CD4-positive, alpha-beta memory T cell (primary cell): ENCODE results near the gene MEGF11. TPM values are rescaled to one million over a fixed set of nuclear protein-coding genes. Genes with fewer than 3 reads are reported as not detected.

Experiments
- CTCF ChIA-PET: fragments of 350-600 bp; sonication (Branson Sonifier 250); formaldehyde crosslinking; loops from one replicate; lab custom pipeline; 2021; ENCODE audit warnings: inconsistent platforms; ENCODE audit not compliant: partially characterized antibody; lab: Charles Lee
- POLR2A ChIA-PET: fragments of 350-600 bp; sonication (Branson Sonifier 250); formaldehyde crosslinking; loops from one replicate; lab custom pipeline; 2021; ENCODE audit not compliant: partially characterized antibody; lab: Charles Lee
- DNase-seq, 5 donors: peaks; one replicate each; pipeline versions ENCODE4 v3.0.0 to v3.0.0-alpha.2; 2020 to 2022; ENCODE audit warnings: mixed read lengths in 1 of 5
- H3K27ac ChIP-seq: one replicate; pipeline ENCODE4 v1.7.0; 2013; ENCODE audit warnings: low read depth, low read length
- H3K27me3 ChIP-seq: 2 replicates; pipeline ENCODE4 v1.7.0; 2013; ENCODE audit warnings: mild to moderate bottlenecking, low read length, moderate library complexity; ENCODE audit not compliant: insufficient read depth
- H3K36me3 ChIP-seq: 2 replicates; pipeline ENCODE4 v1.7.0; 2013; ENCODE audit warnings: mild to moderate bottlenecking, low read length, moderate library complexity; ENCODE audit not compliant: insufficient read depth
- H3K4me1 ChIP-seq: 2 replicates; pipeline ENCODE4 v1.7.0; 2013; ENCODE audit warnings: mild to moderate bottlenecking, low read length, moderate library complexity; ENCODE audit not compliant: insufficient read depth
- H3K4me3 ChIP-seq, 2 donors: one replicate each; pipeline ENCODE4 v1.7.0; 2013; ENCODE audit warnings: low read length in 2 of 2, mild to moderate bottlenecking in 1 of 2
- H3K9me3 ChIP-seq, 2 donors: one replicate each; pipeline ENCODE4 v1.7.0; 2013; ENCODE audit warnings: low read length in 2 of 2, control low read depth in 1 of 2; ENCODE audit not compliant: control insufficient read depth in 1 of 2
- H3K27ac Mint-ChIP-seq, 7 donors: one replicate each; pipeline ENCODE4 v1.8.0; 2020 to 2021; ENCODE audit warnings: mixed read lengths in 7 of 7, mild to moderate bottlenecking in 6 of 7, inconsistent platforms in 3 of 7, moderate library complexity in 3 of 7
- H3K27me3 Mint-ChIP-seq, 2 donors: one replicate each; pipeline ENCODE4 v1.8.0; 2020 to 2021; ENCODE audit warnings: mixed read lengths in 2 of 2
- H3K36me3 Mint-ChIP-seq, 2 donors: one replicate each; pipeline ENCODE4 v1.8.0; 2020 to 2021; ENCODE audit warnings: mixed read lengths in 2 of 2, inconsistent platforms in 1 of 2, mild to moderate bottlenecking in 1 of 2
- H3K4me1 Mint-ChIP-seq, 4 donors: one replicate each; pipeline ENCODE4 v1.8.0; 2020 to 2021; ENCODE audit warnings: mixed read lengths in 4 of 4, mild to moderate bottlenecking in 1 of 4
- H3K4me3 Mint-ChIP-seq, 8 donors: one replicate each; pipeline ENCODE4 v1.8.0; 2020 to 2021; ENCODE audit warnings: mixed read lengths in 8 of 8, mild to moderate bottlenecking in 7 of 8, moderate library complexity in 6 of 8, inconsistent platforms in 3 of 8
- H3K9me3 Mint-ChIP-seq, 8 donors: one replicate each; pipeline ENCODE4 v1.8.0; 2020 to 2021; ENCODE audit warnings: mixed read lengths in 8 of 8, mild to moderate bottlenecking in 5 of 8, inconsistent platforms in 3 of 8, moderate library complexity in 1 of 8
- intact Hi-C: fragments of 100-400 bp; cut with micrococcal nuclease; formaldehyde crosslinking; loops from one replicate; pipeline ENCODE4 v1.15.1; 2023
- polyA plus RNA-seq, 2 donors: library from polyadenylated mRNA; unstranded; fragments of 300-500 nt; fragmentation: Illumina TruSeq; gene quantifications; one replicate each; pipeline ENCODE4 v1.2.3, GENCODE V29; 2021
- total RNA-seq, 2 experiments: library from RNA; stranded (reverse); gene quantifications; one replicate each; pipeline ENCODE4 v1.2.3, GENCODE V29; 2021

The MEGF11 gene
- total and polyA plus RNA-seq, 4 experiments from 2014 or later: 0.69 TPM; not detected in 3

DNA sequence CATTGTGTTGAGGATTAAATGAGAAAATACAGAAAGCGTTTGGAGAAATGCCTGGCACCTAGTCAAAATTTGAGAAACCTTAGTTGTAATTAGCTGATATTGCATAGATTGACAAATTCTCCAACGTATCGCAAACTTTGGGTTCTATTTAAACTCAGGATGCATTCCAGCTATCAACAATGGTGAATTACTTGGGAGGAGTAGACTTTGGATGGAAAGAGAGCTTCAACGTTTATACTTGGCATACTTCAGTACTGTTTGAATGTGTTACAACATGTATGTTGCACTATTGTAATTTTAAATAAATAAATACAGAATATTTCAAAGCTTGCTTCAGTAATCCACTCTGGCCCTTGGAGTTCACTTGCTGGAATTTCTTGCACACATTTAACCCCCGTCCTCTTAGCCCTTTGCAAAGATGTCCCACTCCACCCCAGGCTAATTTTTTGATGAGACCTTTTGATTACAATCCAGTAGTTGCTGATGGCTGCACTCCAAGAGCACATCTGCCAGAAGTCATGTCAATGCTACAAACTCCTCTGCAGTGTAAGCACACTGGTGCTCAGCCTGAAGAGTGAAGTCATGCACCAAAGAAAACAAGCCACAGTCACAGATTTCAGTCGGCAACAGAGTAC is 35.1 kb upstream of the MEGF11 start:
- CTCF ChIA-PET: interaction anchor here (0.6 to 1.4 kb wide), 5 partner anchors 8 to 308 kb away, joined by 3 to 4 read pairs (median 3); partner anchors contain the start of gene MAP2K1
- Histone ChIP-seq H3K4me3 (no peak overlapping the region), H3K27ac (no peak overlapping the region), H3K36me3 (no peaks in the 10 kb centered on the region), H3K27me3 (no peaks in the 10 kb centered on the region), H3K9me3 (no peaks in the 10 kb centered on the region), H3K4me1 (peaks cover 28% of the 10 kb centered on the region)
- DNase-seq: no peak
- peak overlapping the region in 1 of 7 donors; percentile 11 for H3K27ac Mint-ChIP-seq
- peaks cover 18 to 28% (median 24%) of the 10 kb centered on the region in 4 donors for H3K4me1 Mint-ChIP-seq
- POLR2A ChIA-PET: interaction anchor here (1.0 kb wide), 2 partner anchors 13 to 420 kb away, joined by 3 to 4 read pairs; no protein-coding TSS in a partner anchor
- no peaks in the 10 kb centered on the region for H3K9me3 Mint-ChIP-seq
- no peaks in the 10 kb centered on the region for H3K36me3 Mint-ChIP-seq
- H3K4me3 Mint-ChIP-seq: no peak overlapping the region
- no peaks in the 10 kb centered on the region for H3K27me3 Mint-ChIP-seq
- intact Hi-C loops: no loop called here

DNA sequence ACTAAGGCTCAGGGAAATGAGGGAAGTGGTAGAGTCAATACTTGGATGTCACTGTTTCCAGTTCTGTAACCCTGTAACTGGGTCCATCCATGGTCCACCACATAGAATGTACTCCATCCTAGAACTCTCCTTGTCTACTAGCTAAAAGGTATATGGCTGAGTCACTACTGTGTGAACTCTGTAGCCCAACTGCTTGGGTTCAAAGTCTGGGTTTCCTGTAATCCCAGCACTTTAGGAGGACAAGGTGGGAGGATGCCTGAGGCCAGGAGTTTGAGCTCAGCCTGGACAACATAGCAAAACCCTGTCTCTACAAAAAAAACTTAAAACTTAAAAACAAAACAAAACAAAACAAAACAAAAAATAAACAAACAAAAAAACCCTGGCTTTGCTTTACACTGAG is 34.5 kb upstream of the MEGF11 start:
- Mint-ChIP-seq H3K9me3 (no peaks in the 10 kb centered on the region), H3K4me3 (no peak overlapping the region), H3K27ac (no peak overlapping the region), H3K4me1 (peaks cover 18 to 28% (median 24%) of the 10 kb centered on the region in 4 donors), H3K27me3 (no peaks in the 10 kb centered on the region), H3K36me3 (no peaks in the 10 kb centered on the region)
- no peaks in the 10 kb centered on the region for H3K36me3 ChIP-seq
- intact Hi-C loops: no loop called here
- no peaks in the 10 kb centered on the region for H3K9me3 ChIP-seq
- peaks cover 28% of the 10 kb centered on the region for H3K4me1 ChIP-seq
- H3K27me3 ChIP-seq: no peaks in the 10 kb centered on the region
- no peak overlapping the region for H3K27ac ChIP-seq
- CTCF ChIA-PET: interaction anchor here (0.6 to 1.4 kb wide), 5 partner anchors 8 to 308 kb away, joined by 3 to 4 read pairs (median 3); no protein-coding TSS in a partner anchor
- POLR2A ChIA-PET: interaction anchor here (1.0 kb wide), 2 partner anchors 14 to 419 kb away, joined by 3 to 4 read pairs; no protein-coding TSS in a partner anchor
- H3K4me3 ChIP-seq: no peak overlapping the region
- DNase-seq: no peak

DNA sequence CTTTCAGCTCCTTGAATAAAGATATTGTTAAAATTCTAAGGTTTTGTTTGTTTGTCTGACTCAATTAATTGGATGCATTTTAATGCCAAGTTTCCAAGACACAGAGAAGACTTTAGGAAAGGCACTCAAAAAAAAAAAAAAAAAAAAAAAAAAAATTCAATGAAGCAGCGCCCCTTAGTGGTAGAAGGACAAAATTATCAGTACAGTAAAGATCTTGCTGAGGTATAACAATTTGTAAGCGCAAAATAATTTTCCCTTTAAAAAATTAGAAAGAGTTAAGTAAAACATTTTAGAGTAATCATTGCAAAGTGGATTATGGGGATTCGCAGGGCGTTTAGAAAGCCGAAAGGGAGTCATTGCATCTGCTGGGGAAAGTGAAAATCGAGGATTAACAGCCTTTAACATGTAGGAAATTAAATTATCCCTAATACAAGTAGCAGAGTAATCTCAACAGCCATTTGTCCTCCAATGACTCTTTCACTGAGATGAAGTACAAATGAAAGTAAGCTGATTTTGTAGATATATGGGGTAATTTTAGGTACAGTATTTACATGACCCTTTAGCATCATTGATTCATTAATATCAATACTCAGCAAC is 34.0 kb upstream of the MEGF11 start:
- Mint-ChIP-seq H3K4me1 (peaks cover 17 to 26% (median 22%) of the 10 kb centered on the region in 4 donors), H3K27ac (peak overlapping the region in 3 of 7 donors; percentile 22 to 68 (median 26)), H3K4me3 (no peak overlapping the region), H3K27me3 (no peaks in the 10 kb centered on the region), H3K9me3 (no peaks in the 10 kb centered on the region), H3K36me3 (no peaks in the 10 kb centered on the region)
- CTCF ChIA-PET: interaction anchor here (0.7 to 1.6 kb wide), 10 partner anchors 9 to 673 kb away, joined by 3 to 6 read pairs (median 4); no protein-coding TSS in a partner anchor
- DNase-seq: peak in 4 of 5 donors; percentile 25 to 32 (median 29)
- POLR2A ChIA-PET: interaction anchor here (1.0 kb wide), 2 partner anchors 14 to 419 kb away, joined by 3 to 4 read pairs; no protein-coding TSS in a partner anchor
- H3K36me3 ChIP-seq: no peaks in the 10 kb centered on the region
- intact Hi-C loops: loop anchor here (2.0 kb wide), 1 partner anchor 649 kb away; no protein-coding TSS in a partner anchor
- no peaks in the 10 kb centered on the region for H3K9me3 ChIP-seq
- H3K27ac ChIP-seq: no peak overlapping the region
- H3K4me3 ChIP-seq: no peak overlapping the region
- peaks cover 24% of the 10 kb centered on the region for H3K4me1 ChIP-seq
- no peaks in the 10 kb centered on the region for H3K27me3 ChIP-seq

DNA sequence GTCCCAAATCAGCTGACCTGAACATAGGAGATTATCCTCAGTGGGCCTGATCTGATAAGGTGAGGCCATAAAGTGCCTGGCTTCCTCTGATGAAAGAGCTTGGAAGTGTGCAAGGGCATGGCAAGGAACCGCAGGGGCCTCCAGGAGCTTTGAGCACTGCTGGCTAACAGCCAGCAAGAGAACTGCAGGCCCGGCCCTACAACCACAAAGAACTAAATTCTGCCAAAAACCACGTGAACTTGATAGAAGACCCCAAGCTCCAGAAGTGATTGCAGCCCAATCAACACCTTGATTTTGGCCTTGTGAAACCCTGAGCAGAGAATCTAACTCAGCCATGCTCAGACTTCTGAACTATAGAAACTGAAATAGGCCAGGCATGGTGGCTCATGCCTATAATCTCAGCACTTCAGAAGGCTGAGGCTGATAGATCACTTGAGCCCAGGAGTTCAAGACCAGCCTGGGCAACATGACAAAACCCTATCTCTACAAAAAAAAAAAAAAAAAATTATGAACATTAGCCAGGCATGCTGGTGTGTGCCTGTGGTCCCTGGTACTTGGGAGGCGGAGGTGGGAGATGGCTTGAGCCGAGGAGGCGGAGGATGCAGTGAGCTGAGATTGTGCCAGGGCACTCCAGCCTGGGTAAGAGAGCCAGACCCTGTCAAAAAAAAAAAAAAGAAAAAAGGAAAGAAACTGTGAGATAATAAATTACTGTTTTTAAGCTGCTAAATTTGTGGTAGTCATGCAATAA is 32.2 kb upstream of the MEGF11 start:
- peaks cover 6 to 13% (median 9%) of the 10 kb centered on the region in 4 donors for H3K4me1 Mint-ChIP-seq
- ChIA-PET CTCF (interaction anchor here (0.7 to 2.6 kb wide), 6 partner anchors 8 to 561 kb away, joined by 3 to 9 read pairs (median 4); partner anchors contain the start of genes DIS3L and MAP2K1), POLR2A (no interaction called here)
- no peaks in the 10 kb centered on the region for H3K9me3 Mint-ChIP-seq
- no peak for DNase-seq
- H3K27me3 Mint-ChIP-seq: no peaks in the 10 kb centered on the region
- H3K27ac ChIP-seq: no peak overlapping the region
- no peaks in the 10 kb centered on the region for H3K27me3 ChIP-seq
- no peak overlapping the region for H3K27ac Mint-ChIP-seq
- H3K36me3 ChIP-seq: no peaks in the 10 kb centered on the region
- H3K9me3 ChIP-seq: no peaks in the 10 kb centered on the region
- intact Hi-C loops: loop anchor here (2.0 kb wide), 1 partner anchor 647 kb away; no protein-coding TSS in a partner anchor
- H3K36me3 Mint-ChIP-seq: no peaks in the 10 kb centered on the region
- H3K4me1 ChIP-seq: peaks cover 8% of the 10 kb centered on the region
- no peak overlapping the region for H3K4me3 ChIP-seq
- H3K4me3 Mint-ChIP-seq: no peak overlapping the region

DNA sequence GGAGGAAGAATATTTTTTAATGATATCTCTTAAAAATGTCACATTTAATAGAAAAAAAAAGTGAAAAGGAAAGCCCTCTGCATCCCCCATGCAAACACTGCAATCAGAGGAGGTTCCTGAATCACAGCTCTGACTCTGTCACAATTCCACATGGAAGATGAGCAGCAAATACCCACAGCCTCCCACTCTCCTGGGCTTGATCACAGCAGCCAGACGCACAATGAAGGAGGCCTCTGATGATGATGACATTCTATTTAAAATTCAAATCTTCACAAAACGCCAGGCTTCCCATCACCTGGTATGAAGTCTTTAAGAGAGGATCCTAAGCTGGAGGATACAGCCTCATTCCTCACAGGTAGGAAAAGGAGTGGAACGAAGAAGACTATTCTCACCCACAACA is 30.7 kb upstream of the MEGF11 start:
- no peaks in the 10 kb centered on the region for H3K9me3 ChIP-seq
- H3K27ac ChIP-seq: no peak overlapping the region
- no peaks in the 10 kb centered on the region for H3K36me3 ChIP-seq
- Mint-ChIP-seq H3K4me1 (peaks cover 0 to 6% (median 3%) of the 10 kb centered on the region in 4 donors), H3K36me3 (no peaks in the 10 kb centered on the region), H3K27ac (no peak overlapping the region), H3K4me3 (no peak overlapping the region), H3K9me3 (no peaks in the 10 kb centered on the region), H3K27me3 (peaks cover under 1 to 3% of the 10 kb centered on the region in 2 donors)
- DNase-seq: no peak
- H3K4me3 ChIP-seq: no peak overlapping the region
- no peaks in the 10 kb centered on the region for H3K27me3 ChIP-seq
- H3K4me1 ChIP-seq: no peaks in the 10 kb centered on the region
- POLR2A ChIA-PET: no interaction called here
- intact Hi-C loops: no loop called here
- CTCF ChIA-PET: interaction anchor here (2.6 kb wide), 1 partner anchor 10 kb away, joined by 9 read pairs; the partner anchor contains the start of gene DIS3L

DNA sequence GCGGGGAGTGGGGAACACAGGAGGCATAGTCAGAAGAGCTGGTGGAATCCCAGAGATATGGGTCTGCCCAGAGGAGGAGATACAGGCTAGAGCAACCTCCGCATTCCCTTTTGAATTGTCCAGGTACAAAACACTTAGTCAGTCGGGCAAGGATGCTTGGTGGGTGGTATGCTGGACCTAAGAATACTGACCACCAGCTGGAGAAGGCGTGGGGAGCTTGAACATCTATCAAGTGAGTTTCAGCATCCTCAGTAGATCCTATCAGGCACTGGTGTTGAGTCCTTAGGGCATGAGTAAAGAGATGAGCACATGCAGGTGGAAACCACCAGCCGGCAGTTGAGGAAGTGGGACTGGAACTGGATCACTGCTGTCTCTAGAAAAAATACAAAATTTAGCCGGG is 25.1 kb upstream of the MEGF11 start:
- no peaks in the 10 kb centered on the region for H3K4me1 Mint-ChIP-seq
- H3K4me3 Mint-ChIP-seq: no peak overlapping the region
- no peak overlapping the region for H3K27ac ChIP-seq
- H3K36me3 Mint-ChIP-seq: no peaks in the 10 kb centered on the region
- no peak overlapping the region for H3K27ac Mint-ChIP-seq
- no peaks in the 10 kb centered on the region for H3K9me3 Mint-ChIP-seq
- DNase-seq: no peak
- no peaks in the 10 kb centered on the region for H3K9me3 ChIP-seq
- intact Hi-C loops: no loop called here
- H3K36me3 ChIP-seq: no peaks in the 10 kb centered on the region
- H3K27me3 ChIP-seq: no peaks in the 10 kb centered on the region
- ChIA-PET CTCF (interaction anchor here (1.9 kb wide), 1 partner anchor 8 kb away, joined by 6 read pairs; no protein-coding TSS in a partner anchor), POLR2A (no interaction called here)
- no peak overlapping the region for H3K4me3 ChIP-seq
- no peaks in the 10 kb centered on the region for H3K4me1 ChIP-seq
- H3K27me3 Mint-ChIP-seq: peaks cover 3 to 5% of the 10 kb centered on the region in 2 donors
